NCI-H748 (cell line): ENCODE data around the gene MLNR.

Source experiments
- DNase-seq: peaks from one replicate; lab custom pipeline; 2025; ENCODE audit not compliant: unreplicated experiment; lab: John Stamatoyannopoulos, UW

The MLNR gene

DNA sequence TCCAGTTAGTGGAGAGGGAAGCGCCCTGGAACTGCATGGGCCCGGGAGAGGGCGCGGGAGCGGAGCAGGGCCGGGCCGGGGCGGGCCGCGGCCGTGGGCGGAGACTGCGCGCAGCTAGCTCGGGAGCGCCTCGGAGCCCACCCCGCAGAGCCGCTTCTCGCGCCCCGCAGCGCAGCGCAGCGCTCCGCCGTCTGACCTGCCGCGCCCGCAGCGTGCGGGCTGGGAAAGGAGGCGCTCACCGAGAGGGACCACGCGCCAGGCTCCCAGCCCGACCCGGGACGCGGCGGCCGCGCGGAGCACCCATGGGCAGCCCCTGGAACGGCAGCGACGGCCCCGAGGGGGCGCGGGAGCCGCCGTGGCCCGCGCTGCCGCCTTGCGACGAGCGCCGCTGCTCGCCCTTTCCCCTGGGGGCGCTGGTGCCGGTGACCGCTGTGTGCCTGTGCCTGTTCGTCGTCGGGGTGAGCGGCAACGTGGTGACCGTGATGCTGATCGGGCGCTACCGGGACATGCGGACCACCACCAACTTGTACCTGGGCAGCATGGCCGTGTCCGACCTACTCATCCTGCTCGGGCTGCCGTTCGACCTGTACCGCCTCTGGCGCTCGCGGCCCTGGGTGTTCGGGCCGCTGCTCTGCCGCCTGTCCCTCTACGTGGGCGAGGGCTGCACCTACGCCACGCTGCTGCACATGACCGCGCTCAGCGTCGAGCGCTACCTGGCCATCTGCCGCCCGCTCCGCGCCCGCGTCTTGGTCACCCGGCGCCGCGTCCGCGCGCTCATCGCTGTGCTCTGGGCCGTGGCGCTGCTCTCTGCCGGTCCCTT, at the start of gene MLNR:
Gene MLNR (plus strand): TSS at position 303 of the 820 bp plus-strand sequence. CDS start 0 bp downstream, at position 303.
- DNase-seq = peak; percentile 68

DNA sequence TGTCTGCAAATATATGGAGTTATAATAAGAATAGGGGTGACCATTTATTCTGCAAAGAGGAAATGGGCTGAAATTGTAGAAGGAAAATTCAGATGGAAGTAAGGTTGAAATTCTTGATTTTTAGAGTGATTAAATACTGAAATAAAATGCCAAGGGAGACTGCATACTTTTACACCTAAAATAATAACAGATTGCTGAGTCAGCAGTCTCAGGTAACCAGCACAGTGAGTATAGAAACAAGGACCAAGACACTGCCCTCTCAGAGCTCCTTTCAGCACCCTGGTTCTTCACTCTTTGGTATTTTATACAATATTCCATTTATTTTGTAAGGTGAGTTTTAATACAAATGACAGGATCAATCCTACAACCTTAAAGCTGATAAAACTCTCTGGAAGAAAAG, 48.8 kb upstream of the MLNR start:
- DNase-seq = no peak

GRCh38 chr13:49183672-49184325, 36.3 kb upstream of the MLNR start:
- no peak for DNase-seq

GRCh38 chr13:49184621-49185020, 35.5 kb upstream of the MLNR start:
- DNase-seq = no peak

DNA sequence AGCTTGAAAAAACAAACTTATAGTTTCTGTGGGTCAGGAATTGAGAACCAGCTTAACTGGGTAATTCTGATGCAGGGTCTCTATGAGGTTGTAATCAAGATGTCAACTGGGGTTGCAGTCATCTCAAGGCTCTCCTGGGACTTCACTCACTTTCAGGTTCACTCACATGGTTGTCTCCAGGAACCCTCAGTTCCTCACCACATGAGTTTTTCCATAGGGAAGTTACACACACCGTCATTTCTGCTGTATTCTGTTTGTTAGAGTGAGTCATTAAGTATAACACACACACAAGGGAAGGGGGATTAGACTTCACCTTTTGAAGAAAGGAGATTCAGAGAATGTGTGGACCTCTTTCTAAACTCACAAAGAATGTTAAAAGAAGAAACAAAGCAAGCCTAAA, 34.9 kb upstream of the MLNR start:
- no peak for DNase-seq

- no peak for DNase-seq
Observed at GRCh38 chr13:49190901-49191300, 29.2 kb upstream of the MLNR start.

GRCh38 chr13:49206641-49207040, 13.5 kb upstream of the MLNR start:
- DNase-seq = no peak

GRCh38 chr13:49208619-49209018, 11.5 kb upstream of the MLNR start:
- no peak for DNase-seq

- no peak for DNase-seq
Observed at GRCh38 chr13:49210114-49210513, 10.0 kb upstream of the MLNR start.

DNA sequence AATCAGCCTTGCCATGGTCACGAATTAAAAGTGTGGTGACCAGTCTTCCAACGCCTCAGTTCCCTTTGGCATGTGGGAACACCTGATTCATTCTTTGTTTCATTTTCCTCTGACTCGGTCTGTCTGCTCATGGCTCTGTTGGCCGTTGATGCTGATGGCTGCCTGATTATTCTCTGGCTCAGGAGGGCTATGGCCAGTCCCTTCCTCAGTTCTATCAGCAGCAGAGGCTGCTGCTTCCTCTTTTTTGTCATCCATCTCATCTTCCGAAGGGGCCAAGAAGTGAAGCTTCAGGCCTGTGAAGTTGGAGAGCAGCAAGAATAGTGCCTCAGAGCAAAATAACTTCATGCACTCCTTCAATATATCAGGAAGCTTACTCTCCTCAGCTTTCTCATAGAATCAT, 9.5 kb upstream of the MLNR start:
- no peak for DNase-seq

- no peak for DNase-seq
Observed at GRCh38 chr13:49213539-49213938, 6.6 kb upstream of the MLNR start.

DNA sequence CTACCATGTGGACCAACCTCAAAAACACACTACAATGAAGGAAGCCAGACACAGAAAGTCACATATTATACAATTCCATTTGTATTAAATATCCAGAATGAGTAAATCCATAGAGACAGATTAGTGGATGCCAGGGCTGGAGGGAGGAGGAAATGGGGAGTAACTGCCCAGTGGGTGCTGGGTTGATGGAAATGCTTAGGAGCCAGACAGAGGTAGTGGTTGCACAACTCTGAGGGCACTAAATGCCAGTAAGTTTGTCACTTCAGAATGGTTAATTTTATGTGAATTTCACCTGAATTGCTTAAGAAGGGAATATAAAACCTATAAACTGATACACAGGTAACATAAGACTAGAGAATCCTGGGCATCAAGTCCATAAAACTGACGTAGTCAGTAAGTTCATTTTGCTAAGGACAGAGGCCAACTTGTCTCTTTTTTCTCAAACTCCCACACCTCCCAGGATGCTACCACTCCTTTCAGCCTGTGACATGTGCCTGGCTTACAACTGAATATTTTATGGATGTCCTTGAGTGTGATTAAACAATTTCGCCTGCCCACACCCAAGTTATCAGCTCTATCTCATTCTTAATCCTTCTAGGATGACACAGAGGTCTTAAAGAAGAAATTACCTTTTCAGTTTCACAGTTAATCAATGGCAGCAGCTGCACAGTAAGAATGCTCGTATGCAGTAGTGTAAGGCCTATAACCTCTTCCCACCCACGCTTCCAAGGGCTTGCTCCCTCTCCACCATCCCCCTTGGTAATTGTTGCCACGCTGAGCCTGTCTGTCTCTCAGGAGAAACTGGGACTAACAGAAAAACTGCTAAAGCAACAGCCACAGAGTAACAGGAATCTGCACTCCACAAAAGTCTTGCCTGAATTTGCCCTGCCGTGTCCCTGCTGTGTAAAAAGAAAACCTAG, 5.9 kb upstream of the MLNR start:
- DNase-seq = no peak

- peak; percentile 39 for DNase-seq
Observed at GRCh38 chr13:49214917-49215376, 5.2 kb upstream of the MLNR start.

GRCh38 chr13:49216334-49216733, 3.8 kb upstream of the MLNR start:
- DNase-seq = no peak

- no peak for DNase-seq
Observed at GRCh38 chr13:49217962-49218492, 2.1 kb upstream of the MLNR start.

DNA sequence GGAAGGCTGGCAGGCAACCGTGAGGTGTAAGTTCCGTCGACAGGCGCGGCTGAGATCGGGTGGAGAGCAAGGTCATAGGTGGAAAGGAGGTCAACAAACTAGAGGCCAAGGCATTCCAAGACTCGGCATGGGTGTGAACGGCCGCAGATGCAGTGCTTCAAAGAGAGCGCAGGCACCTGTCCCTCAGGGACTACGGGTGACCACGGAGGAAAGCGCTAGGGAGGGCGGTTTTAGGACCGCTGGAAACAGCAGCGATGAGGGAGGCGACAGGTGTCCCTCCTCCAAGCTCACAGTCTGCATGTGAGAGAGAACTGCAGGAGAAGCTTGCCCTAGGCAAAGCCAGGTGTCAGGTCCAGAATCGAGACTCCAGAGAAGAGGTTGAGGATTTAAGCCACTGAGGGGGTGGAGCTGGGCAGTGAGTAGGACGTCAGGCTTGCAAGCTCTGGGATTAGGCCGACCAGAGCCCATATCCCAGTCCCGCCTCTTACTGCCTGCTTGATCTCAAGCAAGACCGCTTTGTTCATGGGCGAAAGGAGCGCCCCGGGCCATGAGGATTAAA, 1.6 kb upstream of the MLNR start:
- DNase-seq = no peak

GRCh38 chr13:49219647-49220035, 497 bp upstream of the MLNR start:
- DNase-seq = no peak

- DNase-seq = no peak
Observed at GRCh38 chr13:49220856-49221589, 885 bp downstream of the MLNR start.

DNA sequence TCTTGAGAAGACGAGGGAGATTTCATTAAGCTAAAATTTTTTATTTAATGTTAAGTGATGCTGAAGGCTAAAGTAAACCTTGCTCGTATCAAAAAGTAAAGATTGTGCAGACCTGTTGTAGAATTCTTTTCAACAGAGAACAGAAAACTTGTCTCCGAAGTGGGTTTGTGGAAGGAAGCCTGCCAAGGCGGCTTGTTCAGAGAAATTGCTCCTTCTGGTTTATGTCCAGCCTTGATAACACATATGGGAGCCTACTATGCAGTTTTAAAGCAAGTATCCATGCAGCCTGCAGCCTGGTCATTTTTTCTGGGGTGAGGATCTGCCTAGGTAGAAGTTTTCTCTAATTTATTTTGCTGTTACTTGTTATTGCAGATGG, 1.4 kb downstream of the MLNR start:
- no peak for DNase-seq
